Left ventricle myocardium inferior (tissue), 1 donor: Measurements from ENCODE around the gene GPRIN3. TPM values are rescaled to one million over a fixed set of nuclear protein-coding genes. Genes with fewer than 3 reads are reported as not detected.

Experiments used
- DNase-seq: peaks from one replicate; pipeline ENCODE4 v3.0.0-alpha.2; 2020
- H3K27ac ChIP-seq: fragments of 200-600 bp; replicated peaks from 2 replicates; pipeline ENCODE4 v1.8.0; 2021
- H3K27me3 ChIP-seq: fragments of 200-600 bp; 2 replicates; pipeline ENCODE4 v1.8.0; 2021; ENCODE audit warnings: low read depth
- H3K36me3 ChIP-seq: fragments of 200-600 bp; 2 replicates; pipeline ENCODE4 v1.8.0; 2021
- H3K4me1 ChIP-seq: fragments of 200-600 bp; 2 replicates; pipeline ENCODE4 v1.8.0; 2021
- H3K4me3 ChIP-seq: fragments of 200-600 bp; 2 replicates; pipeline ENCODE4 v1.8.0; 2021; ENCODE audit warnings: mild to moderate bottlenecking, moderate library complexity
- H3K9me3 ChIP-seq: fragments of 200-600 bp; replicated peaks from 2 replicates; pipeline ENCODE4 v1.8.0; 2021
- CTCF ChIP-seq: fragments of 200-600 bp; IDR thresholded peaks from 2 replicates; pipeline ENCODE4 v1.8.0; 2021; ENCODE audit warnings: antibody characterized with exemption, mild to moderate bottlenecking, borderline replicate concordance
- intact Hi-C: fragments of 100-400 bp; cut with micrococcal nuclease; formaldehyde crosslinking; loops from one replicate; pipeline ENCODE4 v1.11.0; 2022
- total RNA-seq: library from RNA; stranded (reverse); fragmentation: NEBNext Ultra II Directional; extraction: Animal tissue kit (Norgen Biotek cat#: 25700); gene quantifications from one replicate; pipeline ENCODE4 v1.2.1, GENCODE V29; 2021
- donor health status: DM: no; HTN: yes; CAD: no; lungs with severe emphysema.

The GPRIN3 gene
- total RNA-seq, 1 donor from 2014 or later: 9.0 TPM

DNA sequence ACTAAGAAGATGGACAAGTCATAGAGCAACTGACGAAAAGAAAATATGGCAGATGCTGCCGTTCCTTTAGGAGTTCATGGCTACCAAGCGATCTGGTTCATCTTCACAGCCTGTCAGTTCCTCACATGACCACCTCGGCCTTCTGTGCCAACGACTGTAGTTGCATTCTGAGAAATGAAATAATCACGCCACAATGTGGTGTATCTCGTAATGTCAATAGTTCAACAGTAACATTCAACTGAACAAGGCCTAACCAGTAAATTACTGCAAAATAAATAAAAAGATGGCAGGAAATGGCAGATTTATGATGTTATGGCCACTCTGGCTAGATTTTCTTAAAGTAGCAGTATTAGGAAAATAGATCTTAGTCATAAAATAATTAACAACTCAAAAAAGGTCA, 4.4 kb downstream of the GPRIN3 start:
- Histone ChIP-seq H3K27ac (peak overlapping the region; percentile 85), H3K9me3 (no peaks in the 10 kb centered on the region), H3K4me3 (peak overlapping the region; percentile 17), H3K27me3 (peaks cover 7% of the 10 kb centered on the region), H3K4me1 (peaks cover 72% of the 10 kb centered on the region), H3K36me3 (no peaks in the 10 kb centered on the region)
- peak; percentile 15 for TF ChIP-seq CTCF
- no peak for DNase-seq
- intact Hi-C loops: no loop called here

GRCh38 chr4:89301902-89302301, 5.7 kb downstream of the GPRIN3 start:
- Histone ChIP-seq H3K27ac (peak overlapping the region; percentile 85), H3K36me3 (no peaks in the 10 kb centered on the region), H3K4me1 (peaks cover 74% of the 10 kb centered on the region), H3K27me3 (no peaks in the 10 kb centered on the region), H3K9me3 (no peaks in the 10 kb centered on the region), H3K4me3 (peak overlapping the region; percentile 3)
- intact Hi-C loops: no loop called here
- TF ChIP-seq CTCF: no peak
- DNase-seq: no peak

DNA sequence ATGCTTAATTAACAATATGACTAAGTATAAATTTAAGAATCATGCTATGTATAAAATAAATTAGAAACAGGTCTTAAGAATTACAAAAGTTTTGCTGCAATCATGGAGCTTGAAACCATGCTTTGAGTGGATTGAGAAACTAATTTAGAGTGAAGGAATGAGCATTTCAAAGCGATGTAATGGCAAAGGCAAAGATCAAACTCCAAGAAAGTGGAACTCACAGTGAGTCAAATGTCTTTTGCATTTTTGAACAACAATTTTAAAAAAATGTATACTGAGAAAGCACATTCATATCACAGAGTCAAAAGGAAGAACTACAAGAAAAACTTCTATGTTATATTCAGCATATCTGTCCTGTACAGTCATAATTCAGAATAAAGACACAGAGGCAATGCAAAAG, 6.6 kb downstream of the GPRIN3 start:
- H3K9me3 ChIP-seq: no peaks in the 10 kb centered on the region
- no peak for DNase-seq
- peak overlapping the region; percentile 85 for H3K27ac ChIP-seq
- H3K36me3 ChIP-seq: no peaks in the 10 kb centered on the region
- intact Hi-C loops: no loop called here
- peaks cover 83% of the 10 kb centered on the region for H3K4me1 ChIP-seq
- no peak for TF ChIP-seq CTCF
- H3K27me3 ChIP-seq: no peaks in the 10 kb centered on the region
- H3K4me3 ChIP-seq: no peak overlapping the region

GRCh38 chr4:89300499-89300898, 7.1 kb downstream of the GPRIN3 start:
- intact Hi-C loops: no loop called here
- Histone ChIP-seq H3K9me3 (no peaks in the 10 kb centered on the region), H3K4me3 (no peak overlapping the region), H3K27ac (peak overlapping the region; percentile 85), H3K4me1 (peaks cover 84% of the 10 kb centered on the region), H3K36me3 (no peaks in the 10 kb centered on the region), H3K27me3 (no peaks in the 10 kb centered on the region)
- DNase-seq: no peak
- TF ChIP-seq CTCF: no peak

GRCh38 chr4:89300060-89300459, 7.5 kb downstream of the GPRIN3 start:
- intact Hi-C loops: no loop called here
- TF ChIP-seq CTCF: no peak
- Histone ChIP-seq H3K27ac (peak overlapping the region; percentile 85), H3K9me3 (no peaks in the 10 kb centered on the region), H3K27me3 (no peaks in the 10 kb centered on the region), H3K36me3 (no peaks in the 10 kb centered on the region), H3K4me3 (peak overlapping the region; percentile 56), H3K4me1 (peaks cover 84% of the 10 kb centered on the region)
- DNase-seq: no peak

DNA sequence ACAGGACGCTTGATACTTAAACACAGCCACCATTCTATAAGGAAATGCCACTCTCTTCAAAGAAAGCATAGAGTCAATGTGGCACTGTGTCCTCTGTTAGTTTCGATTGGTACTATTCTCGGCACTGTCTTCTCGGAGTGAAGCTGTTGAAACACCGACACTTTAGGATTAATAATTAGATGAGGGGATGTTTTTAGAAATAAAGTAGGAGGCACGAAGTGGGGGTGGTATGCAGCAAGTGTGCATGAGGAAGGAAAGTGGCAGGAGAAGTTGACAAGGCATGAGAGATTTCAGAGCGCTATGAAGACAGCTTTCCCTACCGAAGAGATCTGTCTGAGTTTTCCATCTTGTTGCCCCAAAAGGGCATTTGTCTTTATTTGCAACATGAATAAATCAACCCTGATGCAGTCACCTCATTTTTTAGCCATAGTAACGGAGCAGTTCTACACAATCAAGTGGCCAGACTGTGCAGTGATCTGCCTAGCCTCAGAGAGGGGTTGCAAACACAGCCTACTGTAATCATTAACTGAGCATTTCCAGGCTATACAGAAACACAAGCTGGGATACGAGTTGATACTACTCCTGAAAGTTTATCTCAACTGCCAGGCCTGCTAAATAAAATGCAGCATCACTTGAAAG, 8.3 kb downstream of the GPRIN3 start:
- no peak for DNase-seq
- no peaks in the 10 kb centered on the region for H3K9me3 ChIP-seq
- TF ChIP-seq CTCF: peak; percentile 3
- peak overlapping the region; percentile 85 for H3K27ac ChIP-seq
- H3K36me3 ChIP-seq: no peaks in the 10 kb centered on the region
- peaks cover 85% of the 10 kb centered on the region for H3K4me1 ChIP-seq
- H3K4me3 ChIP-seq: peak overlapping the region; percentile 56
- no peaks in the 10 kb centered on the region for H3K27me3 ChIP-seq
- intact Hi-C loops: no loop called here
